ENCODE results near the gene GSTO2.
A peak's percentile ranks its signal among the peaks of the same experiment; 100 is the strongest.

GSTO2 gene

DNA sequence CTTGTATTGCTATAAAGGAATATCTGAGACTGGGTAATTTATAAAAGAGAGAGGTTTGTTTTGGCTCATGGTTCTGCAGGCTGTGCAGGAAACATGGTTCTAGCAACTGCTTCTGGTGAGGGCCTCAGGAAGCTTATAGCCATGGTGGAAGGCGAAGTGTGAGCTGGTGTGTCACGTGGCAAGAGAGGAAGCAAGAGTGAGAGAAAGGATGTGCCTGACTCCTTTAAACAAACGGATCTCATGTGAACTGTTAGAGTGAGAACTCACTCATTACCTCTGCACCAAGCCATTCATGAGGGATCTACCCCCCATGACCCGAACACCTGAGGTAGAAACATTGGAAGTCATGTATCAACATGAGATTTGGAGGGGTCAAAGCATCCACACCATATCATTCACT lies 77.0 kb downstream of the GSTO2 start:
- no peak for DNase-seq

DNA sequence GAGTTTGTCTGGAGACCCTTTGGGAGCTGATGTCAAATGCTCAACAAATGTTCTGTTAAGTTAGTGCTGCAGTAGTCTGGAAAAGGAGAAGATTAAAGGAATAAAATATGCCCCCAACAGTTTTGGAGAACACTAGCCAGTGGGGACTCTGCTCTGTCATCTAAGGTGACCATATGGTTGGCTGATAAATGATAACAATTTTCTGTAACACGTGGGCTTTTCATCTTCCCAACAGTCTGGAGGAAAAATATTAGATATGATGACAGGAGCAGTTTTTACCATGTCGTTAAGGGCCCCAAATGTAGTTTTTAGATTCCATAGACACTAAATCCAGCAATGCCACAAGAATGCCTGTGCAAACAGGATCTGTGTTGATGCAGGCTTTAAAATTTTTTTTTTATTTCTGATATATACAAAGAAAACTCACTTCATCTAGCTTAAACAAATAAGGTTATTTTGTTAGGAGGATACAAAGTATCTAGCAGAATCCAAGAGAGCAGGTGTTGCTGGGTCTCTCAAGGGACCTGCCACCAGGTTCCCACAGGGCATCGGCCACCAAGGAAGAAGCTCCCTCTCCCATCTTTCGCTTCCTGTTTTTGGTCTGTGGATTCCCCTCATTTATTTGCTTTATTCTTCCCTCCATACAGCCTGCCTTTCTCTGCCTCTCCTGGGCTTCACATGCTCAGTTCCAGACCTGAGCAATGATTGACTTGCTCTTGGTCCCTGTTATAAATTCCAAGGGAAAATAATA lies 78.5 kb downstream of the GSTO2 start:
- no peak for DNase-seq

DNA sequence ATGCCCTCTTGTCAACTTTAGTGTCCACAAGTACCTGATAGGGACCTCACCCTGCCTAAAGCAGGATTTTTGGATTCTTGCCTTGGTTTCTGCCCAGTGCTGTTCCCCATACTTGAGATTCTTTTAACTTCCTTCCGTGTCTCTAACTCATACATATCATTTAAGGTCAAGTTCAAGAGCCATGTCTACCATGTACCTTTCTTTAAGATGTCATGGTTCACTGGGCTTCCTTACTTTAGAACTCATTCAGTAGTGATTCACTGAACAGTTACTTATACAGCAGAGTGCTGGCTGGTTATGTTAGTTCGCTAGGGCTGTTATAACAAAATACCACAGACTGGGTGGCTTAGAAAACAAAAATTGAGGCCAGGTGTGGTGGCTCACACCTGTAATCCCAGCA lies 79.6 kb downstream of the GSTO2 start:
- no peak for DNase-seq

DNA sequence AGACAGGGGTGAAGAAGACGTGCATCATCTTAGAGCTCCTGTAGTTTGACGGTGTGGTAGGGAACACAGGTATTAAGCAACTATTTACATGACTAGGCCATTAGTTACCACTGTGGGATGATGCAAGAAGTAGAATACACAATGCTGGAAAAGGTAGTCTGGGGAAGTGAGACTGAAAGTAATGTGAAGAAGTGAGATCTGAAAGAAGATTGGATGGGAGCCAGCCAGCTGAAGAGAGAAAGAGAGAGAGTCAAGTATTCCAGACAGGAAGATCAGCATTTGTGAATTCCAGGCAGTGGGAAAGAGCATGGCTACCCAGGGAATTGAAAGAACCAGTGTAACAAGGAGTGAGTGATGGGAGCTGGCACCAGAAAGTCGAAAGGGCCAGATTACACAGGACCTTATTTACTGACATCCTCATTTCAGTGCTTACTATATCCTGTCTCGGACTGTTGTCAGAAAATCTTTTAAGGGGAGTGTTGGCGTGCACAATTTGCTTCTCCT lies 80.7 kb downstream of the GSTO2 start:
- DNase-seq, result no peak

DNA sequence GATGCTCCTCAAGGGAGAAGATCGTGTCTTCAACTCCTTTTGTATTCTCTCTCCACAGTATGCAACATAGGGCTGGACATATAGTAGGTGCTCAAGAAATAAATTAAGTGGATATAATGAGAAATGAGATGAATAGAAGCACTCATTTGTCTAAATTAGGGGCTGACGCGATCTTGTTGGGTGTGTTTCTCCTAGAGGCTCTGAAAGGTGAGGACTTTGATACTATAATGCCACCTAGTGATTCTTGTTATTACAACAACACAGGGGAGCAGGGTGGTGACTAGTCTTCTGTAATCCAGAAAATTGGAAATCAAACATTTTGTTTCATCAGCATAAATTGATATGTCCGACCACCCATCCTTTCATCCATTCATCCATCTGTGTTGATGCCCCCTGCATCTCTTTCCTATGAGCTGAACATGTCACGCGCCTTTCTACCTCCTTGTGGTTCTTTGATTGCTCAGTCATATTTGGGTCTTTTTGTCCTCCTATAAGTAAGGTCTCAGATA lies 81.2 kb downstream of the GSTO2 start:
- DNase-seq, result no peak

DNA sequence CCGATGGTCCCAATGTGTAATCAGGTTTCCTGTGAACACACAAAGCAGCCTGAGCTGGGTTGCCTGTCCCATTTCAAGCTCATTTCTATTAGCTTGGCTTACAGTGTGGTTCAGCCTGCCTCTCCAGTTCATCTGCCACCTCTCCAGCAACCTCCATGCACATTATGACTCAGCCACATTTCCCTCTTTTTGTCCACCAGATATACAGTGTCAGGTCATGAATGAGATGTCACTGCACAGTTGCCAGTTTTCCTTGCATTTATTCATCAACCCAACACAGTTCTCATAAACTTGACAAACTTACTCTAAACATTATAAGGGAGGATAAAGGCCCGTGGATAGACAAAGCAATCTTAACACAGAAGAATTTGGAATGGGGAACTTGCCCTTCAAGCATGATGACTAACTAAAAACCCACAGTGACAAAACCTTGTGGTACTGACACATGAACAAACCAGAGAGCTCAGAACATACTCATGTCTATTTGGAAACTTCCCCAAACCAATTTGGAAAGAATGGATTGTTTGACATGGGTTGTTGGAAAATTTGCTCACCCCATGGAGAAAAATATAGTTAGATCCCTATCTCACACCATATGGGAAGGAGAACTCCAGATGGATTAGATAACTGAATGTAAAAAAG lies 82.2 kb downstream of the GSTO2 start:
- DNase-seq, result no peak

DNA sequence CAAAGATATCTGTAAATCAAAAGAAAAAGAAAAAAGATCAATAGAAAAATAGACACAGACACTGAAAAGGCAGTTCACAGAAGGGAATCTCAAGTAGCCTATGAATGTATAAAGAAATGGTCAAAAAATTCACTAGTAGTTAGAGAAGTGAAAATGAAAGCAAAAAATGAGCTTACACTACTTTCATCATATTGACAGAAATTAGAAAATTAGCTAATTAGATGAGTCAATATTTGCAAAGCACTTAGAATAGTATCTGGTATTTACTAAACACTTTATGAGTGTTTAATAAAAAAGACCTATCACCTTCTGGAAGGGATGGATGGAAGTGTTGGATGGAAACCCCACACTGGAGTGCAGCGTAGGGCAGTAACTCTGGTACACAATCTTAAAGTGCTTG lies 82.9 kb downstream of the GSTO2 start:
- DNase-seq, result no peak

DNA sequence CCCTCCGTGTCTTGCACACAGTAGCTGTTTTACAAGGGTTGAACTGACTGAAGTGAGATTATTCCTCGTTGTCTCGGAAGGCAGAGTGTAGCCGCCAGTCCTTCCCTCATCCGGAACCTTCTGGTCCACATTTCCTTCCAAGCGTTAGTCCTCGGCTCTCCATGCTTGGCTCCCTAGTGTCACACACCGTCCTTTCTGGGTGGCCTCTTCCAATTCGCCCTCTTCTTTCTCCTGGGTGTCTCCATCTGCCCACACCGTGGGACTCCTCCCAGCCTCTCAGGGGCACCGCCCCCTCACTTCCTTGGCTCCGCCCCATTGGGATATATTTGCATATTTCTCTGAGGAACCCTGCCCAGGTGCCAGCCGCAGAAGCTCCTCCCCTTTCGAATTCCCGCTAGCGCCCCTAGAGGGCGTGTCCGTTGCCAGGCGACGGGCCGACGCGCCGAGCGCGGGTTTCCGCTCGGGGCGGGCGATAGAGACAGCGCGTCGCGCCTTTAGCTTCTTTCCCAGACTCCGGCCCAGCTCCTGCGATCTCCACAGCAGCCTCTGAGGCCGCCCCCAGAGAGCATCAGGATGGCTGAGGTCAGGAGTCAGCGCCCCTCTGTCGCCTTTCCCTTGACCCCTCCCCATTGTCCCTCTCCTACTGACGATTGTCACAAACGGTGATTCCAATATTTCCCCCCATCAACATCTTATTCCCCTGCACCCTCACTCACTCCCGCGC lies 84.5 kb downstream of the GSTO2 start, which contains the start of gene CFAP58:
TSS of gene CFAP58 (plus strand) at position 509 of the 724 bp plus-strand sequence. CDS start at position 574, 65 bp downstream.
- peak; percentile 90 to 95 for DNase-seq

Measured in activated CD4-positive, alpha-beta T cell treated with anti-CD3 and anti-CD28 coated beads for 4 hours (primary cell).